DMS 273 treated with DMSO at 0.1 percent for 48 hours (cell line): ENCODE measurements around the gene PVRIG.
"Not testable (repeated sequence)": the region's sequence is repeated elsewhere in the genome, so short reads cannot be mapped to it uniquely, and the experiment has no call there.

Experiments
- DNase-seq: peaks from one replicate; lab custom pipeline; 2025; lab: John Stamatoyannopoulos, UW

PVRIG gene

GRCh38 chr7:100219801-100220585, at the start of gene PVRIG:
PVRIG (plus strand) TSS chr7:100219949; CDS start chr7:100219971, 22 bp downstream.
- not testable (repeated sequence) for DNase-seq

DNA sequence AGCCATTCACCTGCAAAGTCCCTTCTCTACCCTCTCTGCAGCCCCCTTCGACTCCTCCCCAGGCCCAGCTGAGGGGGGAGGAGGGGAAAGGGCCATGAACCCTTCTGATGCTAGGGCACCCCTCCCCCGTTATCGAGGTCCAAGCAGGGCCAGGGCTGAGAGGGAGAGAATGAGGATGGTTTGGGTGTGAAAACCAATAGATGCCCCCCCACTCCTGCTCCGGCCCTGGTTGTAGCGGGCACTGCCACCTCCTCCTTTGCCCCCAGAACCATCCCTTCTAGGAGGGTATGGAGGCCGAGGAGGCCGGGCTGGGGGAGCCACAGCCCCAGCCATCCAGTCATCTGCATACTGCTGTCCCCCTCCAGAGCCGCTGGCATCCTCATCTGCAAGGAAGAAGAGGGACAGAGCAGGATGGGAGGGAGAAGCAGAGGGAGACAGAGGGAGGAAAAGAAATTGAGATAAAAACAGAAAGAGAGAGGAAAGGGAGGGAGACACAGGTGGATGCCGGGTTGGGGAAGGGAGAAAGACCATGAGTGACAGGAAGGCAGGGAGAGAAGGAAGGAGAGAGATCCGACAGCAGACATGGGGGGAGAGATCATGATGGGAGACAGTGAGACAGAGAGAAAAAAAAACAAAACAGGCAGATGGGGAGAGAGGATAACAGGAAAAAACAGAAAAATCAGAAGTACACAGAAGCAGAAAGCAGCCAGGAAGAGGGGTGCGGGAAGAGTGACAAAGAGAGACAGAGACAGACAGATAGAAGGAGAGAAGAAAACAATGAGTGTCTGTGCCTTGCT, 49.5 kb upstream of the PVRIG start:
- no peak for DNase-seq

GRCh38 chr7:100171087-100171681, 48.6 kb upstream of the PVRIG start:
- no peak for DNase-seq

DNA sequence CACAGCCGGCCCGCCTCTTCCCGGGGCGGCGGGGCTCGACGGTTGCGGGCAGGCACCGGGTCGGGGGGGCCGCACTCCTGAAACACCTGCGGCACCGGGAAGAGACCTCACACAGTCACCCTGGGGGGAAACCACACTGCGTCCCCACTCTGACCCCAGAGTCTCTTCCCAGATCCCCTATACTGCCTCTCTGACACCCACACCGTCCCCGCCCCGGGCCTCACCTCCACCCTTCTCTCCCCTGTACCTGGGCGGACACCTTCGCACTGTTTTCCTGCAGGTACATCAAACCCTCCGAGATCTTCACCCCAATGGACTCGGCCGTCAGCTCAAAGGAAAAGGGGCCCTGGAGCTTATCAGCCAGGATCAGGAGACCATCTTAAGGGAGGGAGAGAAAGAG, 47.9 kb upstream of the PVRIG start:
- DNase-seq: no peak

DNA sequence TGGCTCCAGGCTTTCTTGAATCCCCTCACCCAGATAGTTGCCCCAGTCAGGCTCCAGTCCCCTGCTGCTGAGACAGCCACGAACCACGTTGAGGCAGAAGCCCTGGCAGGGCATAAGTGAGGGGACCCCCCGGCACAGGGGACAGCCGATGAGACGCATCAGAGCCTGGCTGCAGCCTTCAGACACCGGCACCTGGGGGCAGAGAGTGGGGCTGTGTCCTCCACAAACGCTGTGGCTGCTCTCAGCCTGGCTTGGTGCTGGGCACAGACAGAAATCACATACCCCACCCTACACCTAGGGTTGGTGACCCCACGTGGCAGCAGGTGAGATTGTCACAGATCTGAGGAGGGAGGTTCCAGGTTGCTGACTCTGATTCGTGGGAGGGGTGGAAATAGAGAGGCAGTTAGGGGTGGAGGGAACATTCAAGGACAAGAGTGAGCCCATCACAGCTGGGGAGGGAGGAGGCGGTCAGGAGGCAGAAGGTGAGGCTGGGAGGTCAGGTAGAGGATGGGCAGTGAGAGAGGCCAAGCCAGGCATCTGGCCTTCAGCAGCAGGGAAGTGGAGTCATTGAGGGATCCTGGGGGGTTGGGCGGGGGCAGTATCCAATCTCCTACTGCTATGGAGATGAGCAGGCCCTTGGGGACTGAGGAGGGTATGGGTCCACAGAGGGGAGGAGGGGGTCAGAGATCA, 45.8 kb upstream of the PVRIG start:
- no peak for DNase-seq

- DNase-seq: no peak
Measured at GRCh38 chr7:100174582-100174981, 45.2 kb upstream of the PVRIG start.

- no peak for DNase-seq
Measured at GRCh38 chr7:100175296-100175935, 44.3 kb upstream of the PVRIG start.

DNA sequence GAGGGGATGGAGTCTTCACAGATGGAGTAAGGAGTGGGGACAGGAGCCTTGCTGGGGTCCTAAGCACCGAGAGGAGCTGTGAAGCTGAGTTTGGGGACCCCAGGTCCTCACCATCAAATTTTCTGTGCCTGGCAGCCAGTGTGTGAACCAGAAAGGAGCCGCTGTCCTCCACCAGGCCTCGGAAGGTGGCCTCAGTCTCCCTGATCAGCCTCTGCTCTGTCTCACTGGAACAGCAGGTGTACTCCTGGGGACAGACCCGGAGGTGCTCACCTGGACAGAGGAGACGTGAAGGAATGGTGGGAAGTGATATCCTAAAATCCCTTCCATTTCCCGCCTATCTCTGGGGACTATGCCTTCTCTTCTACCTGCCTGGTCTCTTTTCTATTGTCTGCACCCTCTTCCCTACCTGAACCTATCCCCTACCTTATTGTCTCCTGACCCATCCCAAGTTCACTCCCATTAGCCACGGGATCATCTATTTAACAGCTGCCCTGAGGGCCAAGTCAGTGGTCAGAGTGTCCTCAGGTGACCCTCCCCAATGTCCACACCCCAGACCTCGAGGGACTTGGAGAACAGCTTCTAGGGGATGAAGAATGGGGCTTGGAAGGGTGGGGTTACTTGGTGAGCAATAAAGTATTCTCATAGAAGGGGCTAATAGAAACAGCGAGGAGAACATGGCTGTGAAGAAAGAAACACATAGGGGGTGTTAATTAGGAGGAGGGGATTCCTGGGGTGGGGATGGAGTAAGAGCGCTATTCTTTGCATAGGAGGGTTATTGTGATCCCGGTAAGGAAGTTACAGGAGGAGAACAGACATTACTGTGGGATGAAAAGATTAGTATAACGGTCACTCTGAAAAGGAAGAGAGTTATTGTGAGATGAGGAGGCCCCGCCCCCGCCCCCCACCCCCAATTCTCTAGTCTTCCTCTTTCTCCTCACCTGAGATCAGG, 43.4 kb upstream of the PVRIG start:
- DNase-seq: no peak

GRCh38 chr7:100177045-100178001, 42.4 kb upstream of the PVRIG start, which contains the start of the genes GPC2 and STAG3:
GPC2 (minus strand) TSS chr7:100177381; CDS start chr7:100177199, 182 bp downstream.
STAG3 (plus strand) TSS chr7:100177918; CDS start chr7:100180557, 2,639 bp downstream.
- peak; percentile 94 for DNase-seq

DNA sequence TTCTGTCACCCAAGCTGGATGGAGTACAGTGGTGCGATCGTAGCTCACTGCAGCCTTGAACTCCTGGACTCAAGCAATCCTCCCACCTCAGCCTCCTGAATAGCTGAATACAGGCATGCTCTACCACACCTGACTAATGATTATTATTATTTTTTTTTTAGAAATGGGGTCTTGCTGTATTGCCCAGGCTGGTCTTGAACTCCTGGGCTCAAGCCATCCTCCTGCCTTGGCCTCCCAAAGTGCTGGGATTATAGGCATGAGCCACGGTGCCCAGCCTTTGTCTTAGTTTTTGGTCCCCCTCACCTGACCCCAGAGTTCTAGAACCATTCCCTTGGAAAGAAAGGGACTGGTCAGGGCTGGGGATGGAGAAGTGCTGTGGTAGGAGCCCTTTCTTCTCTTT, 39.7 kb upstream of the PVRIG start:
- DNase-seq: not testable (repeated sequence)

- DNase-seq: not testable (repeated sequence)
Measured at GRCh38 chr7:100182616-100183015, 37.1 kb upstream of the PVRIG start.

DNA sequence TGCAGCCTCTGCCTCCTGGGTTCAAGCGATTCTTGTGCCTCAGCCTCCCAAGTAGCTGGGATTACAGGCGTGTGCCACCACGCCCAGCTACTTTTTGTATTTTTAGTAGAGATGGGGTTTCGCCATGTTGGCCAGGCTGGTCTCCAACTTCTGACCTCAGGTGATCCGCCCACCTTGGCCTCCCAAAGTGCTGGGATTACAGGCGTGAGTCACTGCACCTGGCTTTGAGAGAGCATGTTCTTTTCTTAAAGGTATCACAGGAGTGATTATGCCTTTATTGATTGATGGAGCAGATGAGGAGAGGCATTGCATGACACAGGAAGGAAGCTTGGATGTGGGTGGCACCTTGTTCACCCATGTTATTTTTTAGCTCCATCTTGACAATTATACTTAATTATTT, 36.7 kb upstream of the PVRIG start:
- not testable (repeated sequence) for DNase-seq

DNA sequence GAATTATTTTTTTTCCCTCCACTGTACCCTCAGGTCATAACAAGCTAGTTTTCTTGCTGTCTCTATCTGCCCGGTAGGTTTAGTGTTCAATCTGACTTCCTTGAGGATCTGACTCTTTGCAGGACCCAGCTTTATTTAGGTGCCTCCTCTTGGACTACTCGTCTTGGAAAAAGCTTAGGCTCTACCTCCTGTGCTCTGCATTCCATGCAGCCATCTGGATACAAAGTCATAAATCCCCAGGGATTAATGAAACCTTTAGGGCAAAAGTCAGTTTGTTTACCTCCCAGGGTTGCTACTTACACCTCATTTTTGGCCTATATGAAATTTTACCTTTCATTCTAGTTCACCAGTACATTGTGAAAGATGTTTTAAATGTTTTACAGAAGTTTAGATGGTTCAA, 34.0 kb upstream of the PVRIG start:
- peak; percentile 73 for DNase-seq

DNA sequence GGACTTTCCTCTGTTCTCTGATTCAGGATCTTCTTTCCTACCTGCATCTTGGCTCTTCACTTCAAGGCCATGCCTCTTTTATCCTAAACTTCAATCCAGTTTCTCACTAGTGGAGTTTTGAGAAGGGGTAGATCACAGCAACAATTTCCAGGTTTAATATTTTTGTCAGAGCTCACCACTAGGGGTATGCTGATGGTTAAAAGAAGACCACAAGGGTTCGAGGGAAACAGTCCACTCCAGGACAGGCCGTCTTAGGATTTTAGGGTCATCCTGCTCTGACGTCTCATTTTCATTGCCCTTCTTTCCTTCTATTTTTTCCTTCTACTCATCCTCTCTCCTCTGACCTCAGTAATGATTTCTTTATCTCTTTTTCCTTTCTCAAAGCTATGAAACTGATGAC, 30.7 kb upstream of the PVRIG start:
- no peak for DNase-seq

DNA sequence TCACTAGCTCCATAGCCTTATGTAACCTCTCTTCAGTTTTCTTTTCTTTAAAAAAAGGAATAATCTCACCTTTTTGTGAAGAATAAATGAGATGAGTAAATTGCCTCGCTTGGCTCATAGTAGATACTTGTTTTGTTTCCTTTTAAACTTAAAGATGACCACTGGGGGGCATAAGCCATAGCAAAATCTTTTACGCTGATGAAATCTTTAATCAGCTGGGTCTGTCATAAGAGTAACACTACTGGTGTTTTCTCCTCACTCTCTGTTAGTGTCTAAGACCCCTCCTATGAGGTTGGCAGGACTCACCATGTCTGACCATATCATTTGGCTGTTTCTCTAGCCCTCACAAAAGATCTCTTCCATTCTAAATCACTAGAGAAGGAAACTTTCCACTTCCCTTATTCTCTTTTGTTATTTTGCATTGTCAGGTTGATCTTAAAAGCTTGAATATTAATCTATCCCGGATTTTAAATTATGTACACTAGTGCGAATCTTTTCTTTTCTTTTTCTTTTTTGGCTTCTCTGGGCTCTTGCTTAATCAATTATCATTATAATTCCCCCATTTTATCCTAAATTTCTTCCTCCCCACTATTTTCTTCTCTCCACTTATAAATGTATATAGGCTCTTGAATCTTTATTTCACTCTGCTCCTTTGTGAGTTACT, 29.6 kb upstream of the PVRIG start:
- no peak for DNase-seq

- no peak for DNase-seq
Measured at GRCh38 chr7:100191775-100192174, 28.0 kb upstream of the PVRIG start.

- not testable (repeated sequence) for DNase-seq
Measured at GRCh38 chr7:100192281-100192862, 27.4 kb upstream of the PVRIG start.

DNA sequence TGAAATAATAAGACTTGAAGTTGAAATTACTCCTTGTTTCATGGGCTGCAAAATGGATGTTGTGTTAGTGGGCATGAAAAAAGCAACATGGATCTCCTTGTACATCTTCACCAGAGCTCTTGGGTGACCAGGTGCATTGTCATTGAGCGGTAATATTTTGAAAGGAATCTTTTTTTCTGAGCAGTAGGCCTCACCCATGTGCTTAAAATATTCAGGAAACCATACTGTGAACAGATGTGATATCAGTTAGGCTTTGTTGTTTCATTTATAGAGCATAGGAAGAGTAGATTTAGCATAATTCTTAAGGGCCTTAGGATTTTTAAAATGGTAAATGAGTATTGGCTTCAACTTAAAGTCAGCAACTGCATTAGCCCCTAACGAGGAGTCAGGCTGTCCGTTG, 26.8 kb upstream of the PVRIG start:
- DNase-seq: no peak
